GM23338 (cell line): ENCODE results near the gene TRMT44. TPM values are rescaled to one million over a fixed set of nuclear protein-coding genes. Genes with fewer than 3 reads are reported as not detected.

Experiments used
- ATAC-seq: fragments of 200-7000 bp; cut with Tn5 transposase; 3 replicates; pipeline ENCODE4 v1.9.1; 2020
- DNase-seq: peaks from one replicate; pipeline ENCODE4 v3.0.0-alpha.2; 2015; ENCODE audit warnings: low spot score
- H2AFZ ChIP-seq: fragments of 200-600 bp; sonication (generic); 2 replicates; pipeline ENCODE4 v1.8.0; 2016; ENCODE audit warnings: antibody characterized with exemption, mild to moderate bottlenecking, moderate library complexity
- H3F3A ChIP-seq: fragments of 200-600 bp; sonication (generic); replicated peaks from 2 replicates; pipeline ENCODE4 v1.8.0; 2017; ENCODE audit warnings: antibody characterized with exemption, mixed run types, low read depth
- H3K27ac ChIP-seq: fragments of 200-600 bp; sonication (generic); 2 replicates; pipeline ENCODE4 v1.6.1; 2016; ENCODE audit warnings: low read depth
- H3K27me3 ChIP-seq: fragments of 200-600 bp; sonication (generic); 2 replicates; pipeline ENCODE4 v1.8.0; 2016; ENCODE audit warnings: mild to moderate bottlenecking, mixed run types, moderate library complexity; ENCODE audit not compliant: insufficient read depth
- H3K36me3 ChIP-seq: fragments of 200-600 bp; sonication (generic); 2 replicates; pipeline ENCODE4 v1.8.0; 2016; ENCODE audit warnings: mild to moderate bottlenecking; ENCODE audit not compliant: insufficient read depth
- H3K4me1 ChIP-seq: fragments of 200-600 bp; sonication (generic); 2 replicates; pipeline ENCODE4 v1.8.0; 2016; ENCODE audit warnings: mild to moderate bottlenecking, moderate library complexity; ENCODE audit not compliant: insufficient read depth
- H3K4me2 ChIP-seq: fragments of 200-600 bp; sonication (generic); 2 replicates; pipeline ENCODE4 v1.7.1; 2017; ENCODE audit warnings: mixed run types
- H3K4me3 ChIP-seq: fragments of 200-600 bp; sonication (generic); 2 replicates; pipeline ENCODE4 v1.6.1; 2016; ENCODE audit warnings: mixed run types
- H3K79me2 ChIP-seq: fragments of 200-600 bp; sonication (generic); replicated peaks from 2 replicates; pipeline ENCODE4 v1.8.0; 2017; ENCODE audit warnings: mild to moderate bottlenecking; ENCODE audit not compliant: insufficient read depth
- H3K9me2 ChIP-seq: fragments of 200-600 bp; sonication (generic); 2 replicates; pipeline ENCODE4 v1.8.0; 2017; ENCODE audit not compliant: insufficient read depth
- H4K20me1 ChIP-seq: fragments of 200-600 bp; sonication (generic); replicated peaks from 2 replicates; pipeline ENCODE4 v1.8.0; 2017; ENCODE audit warnings: mild to moderate bottlenecking; ENCODE audit not compliant: insufficient read depth
- H3K27ac Mint-ChIP-seq: 2 replicates; pipeline ENCODE4 v1.8.0; 2020; ENCODE audit warnings: inconsistent platforms, mild to moderate bottlenecking, moderate library complexity, mixed read lengths
- H3K27me3 Mint-ChIP-seq: 3 replicates; pipeline ENCODE4 v1.8.0; 2022; ENCODE audit warnings: low read depth, mild to moderate bottlenecking, moderate library complexity, mixed read lengths, inconsistent platforms; ENCODE audit not compliant: insufficient read depth, poor library complexity
- H3K36me3 Mint-ChIP-seq: 3 replicates; pipeline ENCODE4 v1.8.0; 2021; ENCODE audit warnings: low read depth, mild to moderate bottlenecking, inconsistent platforms, moderate library complexity, mixed read lengths
- H3K4me1 Mint-ChIP-seq: 3 replicates; pipeline ENCODE4 v1.8.0; 2020; ENCODE audit warnings: mild to moderate bottlenecking, inconsistent platforms, mixed read lengths
- H3K4me3 Mint-ChIP-seq: 3 replicates; pipeline ENCODE4 v1.8.0; 2021; ENCODE audit warnings: moderate library complexity, mild to moderate bottlenecking, inconsistent platforms, mixed read lengths
- H3K9me3 Mint-ChIP-seq: 3 replicates; pipeline ENCODE4 v1.8.0; 2020; ENCODE audit warnings: moderate library complexity, mild to moderate bottlenecking, inconsistent platforms, mixed read lengths
- CREB1 ChIP-seq: fragments of 250-450 bp; sonication (Bioruptor Pico); IDR thresholded peaks from 2 replicates; pipeline ENCODE4 v1.5.0; 2020; ENCODE audit warnings: low read depth, mild to moderate bottlenecking, moderate library complexity
- ETS1 ChIP-seq: IDR thresholded peaks from 2 replicates; pipeline ENCODE4 v1.6.1; 2016; ENCODE audit warnings: antibody characterized with exemption
- EZH2 ChIP-seq: fragments of 200-600 bp; sonication (generic); IDR thresholded peaks from one replicate; pipeline ENCODE4 v1.8.0; 2017; ENCODE audit warnings: antibody characterized with exemption, mild to moderate bottlenecking, low read depth; ENCODE audit not compliant: unreplicated experiment
- EZH2phosphoT487 ChIP-seq: fragments of 200-600 bp; sonication (generic); IDR thresholded peaks from one replicate; pipeline ENCODE4 v1.8.1; 2018; ENCODE audit warnings: antibody characterized with exemption; ENCODE audit not compliant: unreplicated experiment
- JUNB ChIP-seq: IDR thresholded peaks from one replicate; pipeline ENCODE4 v1.6.1; 2016; ENCODE audit warnings: antibody characterized with exemption; ENCODE audit not compliant: unreplicated experiment
- NANOG ChIP-seq: IDR thresholded peaks from 2 replicates; pipeline ENCODE4 v1.6.1; 2016; ENCODE audit warnings: antibody characterized with exemption, borderline replicate concordance
- POLR2AphosphoS5 ChIP-seq: IDR thresholded peaks from 2 replicates; pipeline ENCODE4 v1.6.1; 2016; ENCODE audit warnings: antibody characterized with exemption, low read depth
- STAT1 ChIP-seq: IDR thresholded peaks from one replicate; pipeline ENCODE4 v1.6.1; 2016; ENCODE audit warnings: antibody characterized with exemption; ENCODE audit not compliant: unreplicated experiment
- ZNF114 ChIP-seq: fragments of 250-450 bp; sonication (Bioruptor Pico); IDR thresholded peaks from 2 replicates; pipeline ENCODE4 v1.5.0; 2020; ENCODE audit warnings: mild to moderate bottlenecking, moderate library complexity
- ZNF331 ChIP-seq: fragments of 250-450 bp; sonication (Bioruptor Pico); IDR thresholded peaks from 2 replicates; pipeline ENCODE4 v1.5.0; 2020; ENCODE audit warnings: low read depth, mild to moderate bottlenecking, moderate library complexity
- polyA plus RNA-seq: library from polyadenylated mRNA; unstranded; fragments of >200 nt; fragmentation: Nextera tagmentation; extraction: Ambion mirVana; gene quantifications from 2 replicates; pipeline ENCODE4 v1.2.1, GENCODE V29; 2016
- total RNA-seq: library from RNA; depleted of rRNA; stranded (reverse); fragments of >200 nt; shearing (Covaris generic); gene quantifications from 2 replicates; pipeline ENCODE4 v1.2.3, GENCODE V29; 2014
- TF ChIP-seq, protein P1 (sequence below): IDR thresholded peaks from one replicate; pipeline ENCODE4 v1.6.1; 2018; ENCODE audit warnings: antibody characterized with exemption; ENCODE audit not compliant: unreplicated experiment
- TF ChIP-seq, protein P2 (sequence below), 2 experiments: fragments of 200-600 bp in 1 of 2; sonication (generic) in 1 of 2; conservative IDR thresholded peaks; 2 replicates each; pipeline versions ENCODE4 v1.5.1 to v1.6.1; 2016 to 2017; ENCODE audit warnings: antibody characterized with exemption in 2 of 2, low read depth in 2 of 2, mild to moderate bottlenecking in 2 of 2, moderate library complexity in 1 of 2
- TF ChIP-seq, protein P3 (sequence below): fragments of 250-450 bp; sonication (Bioruptor Pico); IDR thresholded peaks from 2 replicates; pipeline ENCODE4 v1.5.0; 2020; ENCODE audit warnings: mild to moderate bottlenecking, moderate library complexity

The TRMT44 gene
- total and polyA plus RNA-seq, 2 experiments from 2014 or later, result 10.3 to 49.8 TPM

GRCh38 chr4:8394806-8395205, 45.8 kb upstream of the TRMT44 start:
- no peaks in the 10 kb centered on the region; the same call in 1 of the 2 replicates for H4K20me1 ChIP-seq
- no peak overlapping the region for H2AFZ ChIP-seq
- no peak overlapping the region for H3K4me3 Mint-ChIP-seq
- DNase-seq, result no peak
- no peaks in the 10 kb centered on the region for H3K36me3 ChIP-seq
- peaks cover 29% of the 10 kb centered on the region for H3K4me1 Mint-ChIP-seq
- H3K4me3 ChIP-seq, result no peak overlapping the region
- peaks cover 9% of the 10 kb centered on the region for H3K4me1 ChIP-seq
- no peaks in the 10 kb centered on the region for H3F3A ChIP-seq
- H3K4me2 ChIP-seq, result no peak overlapping the region
- no peak for TF ChIP-seq STAT1
- TF ChIP-seq ZNF331 (CRISPR knock-in tag), result no peak
- TF ChIP-seq, protein P1, sequence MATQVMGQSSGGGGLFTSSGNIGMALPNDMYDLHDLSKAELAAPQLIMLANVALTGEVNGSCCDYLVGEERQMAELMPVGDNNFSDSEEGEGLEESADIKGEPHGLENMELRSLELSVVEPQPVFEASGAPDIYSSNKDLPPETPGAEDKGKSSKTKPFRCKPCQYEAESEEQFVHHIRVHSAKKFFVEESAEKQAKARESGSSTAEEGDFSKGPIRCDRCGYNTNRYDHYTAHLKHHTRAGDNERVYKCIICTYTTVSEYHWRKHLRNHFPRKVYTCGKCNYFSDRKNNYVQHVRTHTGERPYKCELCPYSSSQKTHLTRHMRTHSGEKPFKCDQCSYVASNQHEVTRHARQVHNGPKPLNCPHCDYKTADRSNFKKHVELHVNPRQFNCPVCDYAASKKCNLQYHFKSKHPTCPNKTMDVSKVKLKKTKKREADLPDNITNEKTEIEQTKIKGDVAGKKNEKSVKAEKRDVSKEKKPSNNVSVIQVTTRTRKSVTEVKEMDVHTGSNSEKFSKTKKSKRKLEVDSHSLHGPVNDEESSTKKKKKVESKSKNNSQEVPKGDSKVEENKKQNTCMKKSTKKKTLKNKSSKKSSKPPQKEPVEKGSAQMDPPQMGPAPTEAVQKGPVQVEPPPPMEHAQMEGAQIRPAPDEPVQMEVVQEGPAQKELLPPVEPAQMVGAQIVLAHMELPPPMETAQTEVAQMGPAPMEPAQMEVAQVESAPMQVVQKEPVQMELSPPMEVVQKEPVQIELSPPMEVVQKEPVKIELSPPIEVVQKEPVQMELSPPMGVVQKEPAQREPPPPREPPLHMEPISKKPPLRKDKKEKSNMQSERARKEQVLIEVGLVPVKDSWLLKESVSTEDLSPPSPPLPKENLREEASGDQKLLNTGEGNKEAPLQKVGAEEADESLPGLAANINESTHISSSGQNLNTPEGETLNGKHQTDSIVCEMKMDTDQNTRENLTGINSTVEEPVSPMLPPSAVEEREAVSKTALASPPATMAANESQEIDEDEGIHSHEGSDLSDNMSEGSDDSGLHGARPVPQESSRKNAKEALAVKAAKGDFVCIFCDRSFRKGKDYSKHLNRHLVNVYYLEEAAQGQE, result no peak
- TF ChIP-seq, protein P2, sequence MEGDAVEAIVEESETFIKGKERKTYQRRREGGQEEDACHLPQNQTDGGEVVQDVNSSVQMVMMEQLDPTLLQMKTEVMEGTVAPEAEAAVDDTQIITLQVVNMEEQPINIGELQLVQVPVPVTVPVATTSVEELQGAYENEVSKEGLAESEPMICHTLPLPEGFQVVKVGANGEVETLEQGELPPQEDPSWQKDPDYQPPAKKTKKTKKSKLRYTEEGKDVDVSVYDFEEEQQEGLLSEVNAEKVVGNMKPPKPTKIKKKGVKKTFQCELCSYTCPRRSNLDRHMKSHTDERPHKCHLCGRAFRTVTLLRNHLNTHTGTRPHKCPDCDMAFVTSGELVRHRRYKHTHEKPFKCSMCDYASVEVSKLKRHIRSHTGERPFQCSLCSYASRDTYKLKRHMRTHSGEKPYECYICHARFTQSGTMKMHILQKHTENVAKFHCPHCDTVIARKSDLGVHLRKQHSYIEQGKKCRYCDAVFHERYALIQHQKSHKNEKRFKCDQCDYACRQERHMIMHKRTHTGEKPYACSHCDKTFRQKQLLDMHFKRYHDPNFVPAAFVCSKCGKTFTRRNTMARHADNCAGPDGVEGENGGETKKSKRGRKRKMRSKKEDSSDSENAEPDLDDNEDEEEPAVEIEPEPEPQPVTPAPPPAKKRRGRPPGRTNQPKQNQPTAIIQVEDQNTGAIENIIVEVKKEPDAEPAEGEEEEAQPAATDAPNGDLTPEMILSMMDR (conservative IDR thresholded peaks at IDR 0.05; ENCODE audit: low read depth in 2 of 2), result no peak
- no peak for TF ChIP-seq ETS1
- TF ChIP-seq POLR2AphosphoS5, result no peak
- no peak for TF ChIP-seq ZNF114 (CRISPR knock-in tag)
- no peak for TF ChIP-seq EZH2
- no peak for TF ChIP-seq EZH2phosphoT487
- TF ChIP-seq NANOG, result no peak
- TF ChIP-seq, protein P3, sequence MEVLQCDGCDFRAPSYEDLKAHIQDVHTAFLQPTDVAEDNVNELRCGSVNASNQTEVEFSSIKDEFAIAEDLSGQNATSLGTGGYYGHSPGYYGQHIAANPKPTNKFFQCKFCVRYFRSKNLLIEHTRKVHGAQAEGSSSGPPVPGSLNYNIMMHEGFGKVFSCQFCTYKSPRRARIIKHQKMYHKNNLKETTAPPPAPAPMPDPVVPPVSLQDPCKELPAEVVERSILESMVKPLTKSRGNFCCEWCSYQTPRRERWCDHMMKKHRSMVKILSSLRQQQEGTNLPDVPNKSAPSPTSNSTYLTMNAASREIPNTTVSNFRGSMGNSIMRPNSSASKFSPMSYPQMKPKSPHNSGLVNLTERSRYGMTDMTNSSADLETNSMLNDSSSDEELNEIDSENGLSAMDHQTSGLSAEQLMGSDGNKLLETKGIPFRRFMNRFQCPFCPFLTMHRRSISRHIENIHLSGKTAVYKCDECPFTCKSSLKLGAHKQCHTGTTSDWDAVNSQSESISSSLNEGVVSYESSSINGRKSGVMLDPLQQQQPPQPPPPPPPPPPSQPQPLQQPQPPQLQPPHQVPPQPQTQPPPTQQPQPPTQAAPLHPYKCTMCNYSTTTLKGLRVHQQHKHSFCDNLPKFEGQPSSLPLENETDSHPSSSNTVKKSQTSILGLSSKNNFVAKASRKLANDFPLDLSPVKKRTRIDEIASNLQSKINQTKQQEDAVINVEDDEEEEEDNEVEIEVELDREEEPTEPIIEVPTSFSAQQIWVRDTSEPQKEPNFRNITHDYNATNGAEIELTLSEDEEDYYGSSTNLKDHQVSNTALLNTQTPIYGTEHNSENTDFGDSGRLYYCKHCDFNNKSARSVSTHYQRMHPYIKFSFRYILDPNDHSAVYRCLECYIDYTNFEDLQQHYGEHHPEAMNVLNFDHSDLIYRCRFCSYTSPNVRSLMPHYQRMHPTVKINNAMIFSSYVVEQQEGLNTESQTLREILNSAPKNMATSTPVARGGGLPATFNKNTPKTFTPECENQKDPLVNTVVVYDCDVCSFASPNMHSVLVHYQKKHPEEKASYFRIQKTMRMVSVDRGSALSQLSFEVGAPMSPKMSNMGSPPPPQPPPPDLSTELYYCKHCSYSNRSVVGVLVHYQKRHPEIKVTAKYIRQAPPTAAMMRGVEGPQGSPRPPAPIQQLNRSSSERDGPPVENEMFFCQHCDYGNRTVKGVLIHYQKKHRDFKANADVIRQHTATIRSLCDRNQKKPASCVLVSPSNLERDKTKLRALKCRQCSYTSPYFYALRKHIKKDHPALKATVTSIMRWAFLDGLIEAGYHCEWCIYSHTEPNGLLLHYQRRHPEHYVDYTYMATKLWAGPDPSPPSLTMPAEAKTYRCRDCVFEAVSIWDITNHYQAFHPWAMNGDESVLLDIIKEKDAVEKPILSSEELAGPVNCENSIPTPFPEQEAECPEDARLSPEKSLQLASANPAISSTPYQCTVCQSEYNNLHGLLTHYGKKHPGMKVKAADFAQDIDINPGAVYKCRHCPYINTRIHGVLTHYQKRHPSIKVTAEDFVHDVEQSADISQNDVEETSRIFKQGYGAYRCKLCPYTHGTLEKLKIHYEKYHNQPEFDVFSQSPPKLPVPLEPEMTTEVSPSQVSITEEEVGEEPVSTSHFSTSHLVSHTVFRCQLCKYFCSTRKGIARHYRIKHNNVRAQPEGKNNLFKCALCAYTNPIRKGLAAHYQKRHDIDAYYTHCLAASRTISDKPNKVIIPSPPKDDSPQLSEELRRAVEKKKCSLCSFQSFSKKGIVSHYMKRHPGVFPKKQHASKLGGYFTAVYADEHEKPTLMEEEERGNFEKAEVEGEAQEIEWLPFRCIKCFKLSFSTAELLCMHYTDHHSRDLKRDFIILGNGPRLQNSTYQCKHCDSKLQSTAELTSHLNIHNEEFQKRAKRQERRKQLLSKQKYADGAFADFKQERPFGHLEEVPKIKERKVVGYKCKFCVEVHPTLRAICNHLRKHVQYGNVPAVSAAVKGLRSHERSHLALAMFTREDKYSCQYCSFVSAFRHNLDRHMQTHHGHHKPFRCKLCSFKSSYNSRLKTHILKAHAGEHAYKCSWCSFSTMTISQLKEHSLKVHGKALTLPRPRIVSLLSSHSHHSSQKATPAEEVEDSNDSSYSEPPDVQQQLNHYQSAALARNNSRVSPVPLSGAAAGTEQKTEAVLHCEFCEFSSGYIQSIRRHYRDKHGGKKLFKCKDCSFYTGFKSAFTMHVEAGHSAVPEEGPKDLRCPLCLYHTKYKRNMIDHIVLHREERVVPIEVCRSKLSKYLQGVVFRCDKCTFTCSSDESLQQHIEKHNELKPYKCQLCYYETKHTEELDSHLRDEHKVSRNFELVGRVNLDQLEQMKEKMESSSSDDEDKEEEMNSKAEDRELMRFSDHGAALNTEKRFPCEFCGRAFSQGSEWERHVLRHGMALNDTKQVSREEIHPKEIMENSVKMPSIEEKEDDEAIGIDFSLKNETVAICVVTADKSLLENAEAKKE (CRISPR knock-in tag), result no peak
- TF ChIP-seq JUNB, result no peak
- TF ChIP-seq CREB1, result no peak
- H3K27ac Mint-ChIP-seq, result no peak overlapping the region
- H3K79me2 ChIP-seq, result no peaks in the 10 kb centered on the region
- no peaks in the 10 kb centered on the region for H3K9me3 Mint-ChIP-seq
- no peak overlapping the region for H3K27ac ChIP-seq
- ATAC-seq, result no peak
- no peaks in the 10 kb centered on the region for H3K27me3 ChIP-seq
- no peaks in the 10 kb centered on the region for H3K9me2 ChIP-seq
- peaks cover 7% of the 10 kb centered on the region; the same call in 2 of the 3 replicates for H3K36me3 Mint-ChIP-seq
- H3K27me3 Mint-ChIP-seq, result peaks cover 11% of the 10 kb centered on the region
